Measurements from ENCODE around the gene MAU2. TPM values are rescaled to one million over a fixed set of nuclear protein-coding genes. Genes with fewer than 3 reads are reported as not detected.

Gene MAU2
- total and polyA plus RNA-seq, 2 experiments from 2014 or later: 18.9 to 62.2 TPM

GRCh38 chr19:19335408-19336158 lies 15.0 kb downstream of the MAU2 start (continued):
- no peak for TF ChIP-seq ZNF462 (CRISPR knock-in tag; IDR thresholded peaks at IDR 0.05)
- no peak for TF ChIP-seq CTCF (conservative IDR thresholded peaks at IDR 0.05; ENCODE audit: low read depth in 2 of 2)
- no peak for TF ChIP-seq ZNF331 (CRISPR knock-in tag; IDR thresholded peaks at IDR 0.05; ENCODE audit: low read depth)
- no peak for TF ChIP-seq CREB1 (CRISPR knock-in tag; IDR thresholded peaks at IDR 0.05; ENCODE audit: low read depth)
- TF ChIP-seq POLR2AphosphoS5 (IDR thresholded peaks at IDR 0.05; ENCODE audit: low read depth): no peak

- no peaks in the 10 kb centered on the region for H3K4me1 ChIP-seq (ENCODE audit: insufficient read depth)
- no peaks in the 10 kb centered on the region for H3F3A ChIP-seq (replicated peaks; ENCODE audit: low read depth)
- no peak overlapping the region for H3K4me3 Mint-ChIP-seq
- no peaks in the 10 kb centered on the region for H3K79me2 ChIP-seq (replicated peaks; ENCODE audit: insufficient read depth)
- H3K27ac ChIP-seq (ENCODE audit: low read depth): 0 out of 2 replicates have a peak overlapping the region, but pooled peaks have one; percentile 14
- peaks cover 7% of the 10 kb centered on the region; the same call in 1 of the 2 replicates for H3K36me3 ChIP-seq (ENCODE audit: insufficient read depth)
- H3K9me3 Mint-ChIP-seq: no peaks in the 10 kb centered on the region
- H3K36me3 Mint-ChIP-seq (ENCODE audit: low read depth): peaks cover 44% of the 10 kb centered on the region
- H3K27me3 Mint-ChIP-seq (ENCODE audit: insufficient read depth, low read depth, poor library complexity): peaks cover 8% of the 10 kb centered on the region
- no peaks in the 10 kb centered on the region for H3K27me3 ChIP-seq (ENCODE audit: insufficient read depth)
- no peaks in the 10 kb centered on the region for H3K9me2 ChIP-seq (ENCODE audit: insufficient read depth)
- DNase-seq (ENCODE audit: low spot score) (no peak), ATAC-seq (no peak)
- H3K4me3 ChIP-seq: no peak overlapping the region
- H3K4me2 ChIP-seq: no peak overlapping the region
- H3K27ac Mint-ChIP-seq: no peak overlapping the region
- H3K4me1 Mint-ChIP-seq: no peaks in the 10 kb centered on the region
- no peaks in the 10 kb centered on the region; the same call in 1 of the 2 replicates for H4K20me1 ChIP-seq (replicated peaks; ENCODE audit: insufficient read depth)
- H2AFZ ChIP-seq: no peak overlapping the region
- TF ChIP-seq CTCF (conservative IDR thresholded peaks at IDR 0.05; ENCODE audit: low read depth in 2 of 2) (no peak), ZNF331 (CRISPR knock-in tag; IDR thresholded peaks at IDR 0.05; ENCODE audit: low read depth) (no peak), ZNF114 (CRISPR knock-in tag; IDR thresholded peaks at IDR 0.05) (no peak), NANOG (IDR thresholded peaks at IDR 0.05; ENCODE audit: borderline replicate concordance) (no peak), POLR2AphosphoS5 (IDR thresholded peaks at IDR 0.05; ENCODE audit: low read depth) (no peak), STAT1 (IDR thresholded peaks at IDR 0.05; ENCODE audit: unreplicated experiment) (no peak), CREB1 (CRISPR knock-in tag; IDR thresholded peaks at IDR 0.05; ENCODE audit: low read depth) (no peak), ETS1 (IDR thresholded peaks at IDR 0.05) (no peak)
Measured at GRCh38 chr19:19336597-19336996, 16.0 kb downstream of the MAU2 start.
